Right ventricle myocardium inferior (tissue), 1 donor: ENCODE measurements around the gene EPHA1. TPM values are rescaled to one million over a fixed set of nuclear protein-coding genes. Genes with fewer than 3 reads are reported as not detected.

Source experiments
- ATAC-seq: fragments of 200-7000 bp; cut with Tn5 transposase; one replicate; pipeline ENCODE4 v1.9.1; 2020; ENCODE audit warnings: mild to moderate bottlenecking, moderate library complexity
- DNase-seq: peaks from one replicate; pipeline ENCODE4 v3.0.0; 2021; ENCODE audit errors: missing footprints
- intact Hi-C: fragments of 100-400 bp; cut with DNase I; formaldehyde crosslinking; loops from one replicate; pipeline ENCODE4 v1.11.0; 2022
- total RNA-seq: library from RNA; stranded (reverse); fragmentation: NEBNext Ultra II Directional; extraction: Animal tissue kit (Norgen Biotek cat#: 25700); gene quantifications from one replicate; pipeline ENCODE4 v1.2.1, GENCODE V29; 2021
- donor health status: DM: no; HTN: yes; CAD: no; lungs with severe emphysema.

EPHA1 gene
- total RNA-seq, 1 donor from 2014 or later: not detected

GRCh38 chr7:143363016-143363937, 45.4 kb downstream of the EPHA1 start:
- ATAC-seq: no peak
- peak; percentile 35 for DNase-seq
- intact Hi-C loops: no loop called here

- DNase-seq (peak; percentile 72), ATAC-seq (no peak)
- intact Hi-C loops: no loop called here
Observed at GRCh38 chr7:143362131-143363015, 46.3 kb downstream of the EPHA1 start, which contains the start of gene FAM131B. Gene FAM131B (minus strand): TSS chr7:143362713. CDS start chr7:143362603, 110 bp downstream.

GRCh38 chr7:143361552-143362130, 47.0 kb downstream of the EPHA1 start:
- no peak for DNase-seq
- intact Hi-C loops: no loop called here
- no peak for ATAC-seq

- no peak for DNase-seq
- no peak for ATAC-seq
- intact Hi-C loops: no loop called here
Observed at GRCh38 chr7:143360788-143361551, 47.7 kb downstream of the EPHA1 start.

GRCh38 chr7:143359771-143360353, 48.8 kb downstream of the EPHA1 start:
- intact Hi-C loops: no loop called here
- no peak for ATAC-seq
- DNase-seq: no peak

GRCh38 chr7:143358626-143359025, 50.0 kb downstream of the EPHA1 start:
- ATAC-seq (no peak), DNase-seq (no peak)
- intact Hi-C loops: no loop called here

GRCh38 chr7:143356414-143357050, 52.1 kb downstream of the EPHA1 start:
- intact Hi-C loops: no loop called here
- no peak for ATAC-seq
- DNase-seq: no peak

- DNase-seq: no peak
- ATAC-seq: no peak
- intact Hi-C loops: no loop called here
Observed at GRCh38 chr7:143355450-143356385, 52.9 kb downstream of the EPHA1 start.

GRCh38 chr7:143354965-143355364, 53.7 kb downstream of the EPHA1 start:
- DNase-seq (no peak), ATAC-seq (no peak)
- intact Hi-C loops: no loop called here

GRCh38 chr7:143354376-143354775, 54.3 kb downstream of the EPHA1 start:
- intact Hi-C loops: no loop called here

GRCh38 chr7:143352531-143353002, 56.1 kb downstream of the EPHA1 start:
- DNase-seq (no peak), ATAC-seq (no peak)
- intact Hi-C loops: no loop called here

More at GRCh38 chr7:143354376-143354775, 54.3 kb downstream of the EPHA1 start:
- DNase-seq (no peak), ATAC-seq (no peak)

- intact Hi-C loops: no loop called here
- ATAC-seq: no peak
- no peak for DNase-seq
Observed at GRCh38 chr7:143351574-143351973, 57.1 kb downstream of the EPHA1 start.

GRCh38 chr7:143351060-143351459, 57.6 kb downstream of the EPHA1 start:
- DNase-seq: no peak
- ATAC-seq: no peak
- intact Hi-C loops: no loop called here

- no peak for DNase-seq
- ATAC-seq: no peak
- intact Hi-C loops: no loop called here
Observed at GRCh38 chr7:143347950-143348349, 60.7 kb downstream of the EPHA1 start.

- DNase-seq (no peak), ATAC-seq (no peak)
- intact Hi-C loops: no loop called here
Observed at GRCh38 chr7:143346018-143346417, 62.6 kb downstream of the EPHA1 start.

- DNase-seq (peak; percentile 89), ATAC-seq (peak; percentile 60)
- intact Hi-C loops: no loop called here
Observed at GRCh38 chr7:143345428-143345900, 63.2 kb downstream of the EPHA1 start.
